HepG2 (cell line): ENCODE data around the gene ARTN. TPM values are rescaled to one million over a fixed set of nuclear protein-coding genes. Genes with fewer than 3 reads are reported as not detected.
A peak's percentile ranks its signal among the peaks of the same experiment; 100 is the strongest.

Experiments
- ATAC-seq: fragments of 200-7000 bp; cut with Tn5 transposase; 3 replicates; pipeline ENCODE4 v1.9.1; 2020; ENCODE audit warnings: mild to moderate bottlenecking, moderate library complexity
- Bru-seq: library from RNA; stranded (reverse); fragments of 400-500 nt; gene quantifications from one replicate; lab custom pipeline; 2021; lab: Mats Ljungman, UMichigan
- BruChase-seq, 2 experiments: library from RNA; stranded (reverse); fragments of 400-500 nt; gene quantifications; one replicate each; lab custom pipeline; 2021; lab: Mats Ljungman, UMichigan
- BruUV-seq: library from RNA; stranded (reverse); fragments of 400-500 nt; replicated peaks from 2 replicates; lab custom pipeline; 2021; lab: Mats Ljungman, UMichigan
- CTCF ChIA-PET: fragments of 300-600 bp; formaldehyde crosslinking; extraction: SDS; loops from one replicate; lab custom pipeline; 2021; ENCODE audit warnings: low total read pairs, inconsistent platforms, low intra/inter-chr PET ratio; lab: Yijun Ruan, JAX
- POLR2A ChIA-PET: fragments of 350-600 bp; sonication (Branson Sonifier 250); formaldehyde crosslinking; loops from one replicate; lab custom pipeline; 2020; ENCODE audit warnings: antibody characterized with exemption, inconsistent platforms; lab: Yijun Ruan, JAX
- DNase-seq: peaks from one replicate; pipeline ENCODE4 v3.0.0-alpha.2; 2015; ENCODE audit warnings: low spot score
- FAIRE-seq: peaks from 3 replicates; lab custom pipeline; 2011; peaks lifted over from hg19 to GRCh38; lab: Jason Lieb, UNC
- H2AFZ ChIP-seq: one replicate; pipeline ENCODE4 v1.6.1; 2011; ENCODE audit warnings: low read length, inconsistent platforms
- H3K27ac ChIP-seq: fragments of 300-600 bp; 3 replicates; pipeline ENCODE4 v1.8.0; 2011; ENCODE audit warnings: mixed run types, mild to moderate bottlenecking, mixed read lengths, low read length, inconsistent platforms; ENCODE audit not compliant: insufficient read depth; ENCODE audit errors: extremely low read length
- H3K27me3 ChIP-seq, 2 experiments: fragments of 200-600 bp in 1 of 2; 2 replicates in 1 of 2; 3 replicates in 1 of 2; pipeline versions ENCODE4 v1.6.0 to v1.8.0; 2011; ENCODE audit warnings: low read length in 2 of 2, mild to moderate bottlenecking in 2 of 2, moderate library complexity in 2 of 2, inconsistent platforms in 1 of 2; ENCODE audit not compliant: insufficient read depth in 2 of 2, control insufficient read depth in 1 of 2
- H3K36me3 ChIP-seq, 2 experiments: fragments of 200-600 bp in 1 of 2; replicated peaks in 1 of 2; 2 replicates in 1 of 2; 3 replicates in 1 of 2; pipeline versions ENCODE4 v1.5.1 to v1.8.0; 2011; ENCODE audit warnings: low read length in 2 of 2, inconsistent platforms in 1 of 2; ENCODE audit not compliant: insufficient read depth in 2 of 2, control insufficient read depth in 1 of 2
- H3K4me1 ChIP-seq: 2 replicates; pipeline ENCODE4 v1.5.1; 2012; ENCODE audit warnings: low read length, inconsistent platforms; ENCODE audit not compliant: insufficient read depth
- H3K4me2 ChIP-seq: 2 replicates; pipeline ENCODE4 v1.6.0; 2011; ENCODE audit warnings: low read depth, low read length, inconsistent platforms
- H3K4me3 ChIP-seq, 3 experiments: fragments of 200-600 bp in 1 of 3; sonication (generic), shearing (Covaris generic) in 1 of 3; replicated peaks in 1 of 3; 2 replicates each; pipeline ENCODE4 v1.5.1; 2011 to 2016; ENCODE audit warnings: low read length in 3 of 3, inconsistent platforms in 2 of 3, low read depth in 2 of 3, mild to moderate bottlenecking in 2 of 3, control low read depth in 1 of 3, mixed read lengths in 1 of 3; ENCODE audit not compliant: insufficient read depth in 1 of 3
- H3K79me2 ChIP-seq: one replicate; pipeline ENCODE4 v1.6.1; 2011; ENCODE audit warnings: low read length, inconsistent platforms; ENCODE audit not compliant: insufficient read depth
- H3K9ac ChIP-seq: 2 replicates; pipeline ENCODE4 v1.6.0; 2011; ENCODE audit warnings: mild to moderate bottlenecking, low read depth, low read length, inconsistent platforms; ENCODE audit not compliant: insufficient read depth
- H3K9me3 ChIP-seq: 2 replicates; pipeline ENCODE4 v1.5.1; 2012; ENCODE audit warnings: mild to moderate bottlenecking, low read length
- H4K20me1 ChIP-seq: 2 replicates; pipeline ENCODE4 v1.6.0; 2011; ENCODE audit warnings: inconsistent platforms, mild to moderate bottlenecking, low read length, moderate library complexity; ENCODE audit not compliant: insufficient read depth
- CBX1 ChIP-seq: IDR thresholded peaks from one replicate; pipeline ENCODE4 v1.6.1; 2016; ENCODE audit warnings: antibody characterized with exemption, low read depth
- THYN1 ChIP-seq: sonication (generic); formaldehyde crosslinking; IDR thresholded peaks from 2 replicates; pipeline ENCODE4 v1.8.1; 2023; ENCODE audit warnings: low read depth, mild to moderate bottlenecking, moderate library complexity, missing genetic modification reagents, borderline replicate concordance
- U2AF2 ChIP-seq: fragments of 200-400 bp; formaldehyde crosslinking; IDR thresholded peaks from 2 replicates; pipeline ENCODE4 v1.6.1; 2017; ENCODE audit warnings: low read depth, mild to moderate bottlenecking, low read length
- ZFY ChIP-seq: sonication (generic); formaldehyde crosslinking; IDR thresholded peaks from 2 replicates; pipeline ENCODE4 v1.4.0; 2020; ENCODE audit warnings: missing genetic modification reagents
- ZNF225 ChIP-seq: sonication (generic); formaldehyde crosslinking; IDR thresholded peaks from 2 replicates; pipeline ENCODE4 v1.4.0; 2020; ENCODE audit warnings: mild to moderate bottlenecking, missing genetic modification reagents
- ZNF274 ChIP-seq: sonication (generic); formaldehyde crosslinking; IDR thresholded peaks from 2 replicates; pipeline ENCODE4 v1.5.1; 2020; ENCODE audit warnings: mild to moderate bottlenecking, missing genetic modification reagents
- ZNF441 ChIP-seq: sonication (generic); formaldehyde crosslinking; IDR thresholded peaks from 2 replicates; pipeline ENCODE4 v1.7.0; 2021; ENCODE audit warnings: missing genetic modification reagents, borderline replicate concordance
- ZNF446 ChIP-seq: sonication (generic); formaldehyde crosslinking; IDR thresholded peaks from 2 replicates; pipeline ENCODE4 v1.5.0; 2020; ENCODE audit warnings: mild to moderate bottlenecking, missing genetic modification reagents
- ZNF589 ChIP-seq: sonication (generic); formaldehyde crosslinking; conservative IDR thresholded peaks from 2 replicates; pipeline ENCODE4 v1.8.0; 2022; ENCODE audit warnings: mild to moderate bottlenecking, moderate library complexity, missing genetic modification reagents
- ZNF891 ChIP-seq: sonication (generic); formaldehyde crosslinking; IDR thresholded peaks from 2 replicates; pipeline ENCODE4 v1.5.0; 2020; ENCODE audit warnings: mild to moderate bottlenecking, missing genetic modification reagents
- WGBS: methylation state at CpG from one replicate; pipeline ENCODE4 v1.1.6; 2017; ENCODE audit warnings: low lambda C conversion rate; 5-methylcytosine and 5-hydroxymethylcytosine counted together
- in situ Hi-C: cut with HindIII; loops from 2 replicates; pipeline ENCODE4 v1.10.0; 2017; ENCODE audit warnings: low pct_unique_long_range_greater_than_20kb; ENCODE audit not compliant: extremely low pct_ligation_motif_present
- intact Hi-C: fragments of 100-400 bp; cut with micrococcal nuclease; formaldehyde crosslinking; loops from one replicate; pipeline ENCODE4 v1.10.0; 2022; ENCODE audit not compliant: unreplicated experiment
- long read RNA-seq, 2 experiments: library from RNA in 1 of 2; library from polyadenylated mRNA in 1 of 2; stranded (forward) in 1 of 2; unstranded in 1 of 2; transcript quantifications; one replicate each; pipeline ENCODE4 v2.0.0, GENCODE V29; 2019 to 2022
- polyA minus RNA-seq, 3 experiments: library from RNA; depleted of rRNA, polyadenylated mRNA; stranded (reverse); fragments of >200 nt; gene quantifications; 2 replicates each; pipeline ENCODE4 v1.2.3, GENCODE V29; 2011; ENCODE audit warnings: low replicate concordance in 1 of 3
- polyA plus RNA-seq, 8 experiments: library from polyadenylated mRNA; depleted of rRNA in 3 of 8; stranded (reverse) in 7 of 8; unstranded in 1 of 8; fragments of >200 nt; fragmentation: Illumina TruSeq in 4 of 8; extraction: Trizol in 4 of 8; gene quantifications; 2 replicates each; pipeline versions ENCODE4 v1.2.1 to v1.2.3, GENCODE V29; 2011 to 2016; ENCODE audit warnings: low read depth in 4 of 8, missing spikeins in 1 of 8, mixed read lengths in 1 of 8; ENCODE audit not compliant: insufficient read depth in 1 of 8
- total RNA-seq, 5 experiments: library from RNA; depleted of rRNA; stranded (reverse); fragments of >200 nt; fragmentation: Illumina TruSeq; extraction: Trizol; gene quantifications; 2 replicates each; pipeline ENCODE4 v1.2.3, GENCODE V29; 2016; ENCODE audit warnings: low read depth in 1 of 5
- TF ChIP-seq, protein P1 (sequence below): sonication (generic); formaldehyde crosslinking; IDR thresholded peaks from 2 replicates; pipeline ENCODE4 v1.5.0; 2020; ENCODE audit warnings: missing genetic modification reagents, mild to moderate bottlenecking, borderline replicate concordance
- TF ChIP-seq, protein P2 (sequence below): sonication (generic); formaldehyde crosslinking; IDR thresholded peaks from 2 replicates; pipeline ENCODE4 v1.4.0; 2020; ENCODE audit warnings: missing genetic modification reagents, borderline replicate concordance
- TF ChIP-seq, protein P3 (sequence below): sonication (generic); formaldehyde crosslinking; IDR thresholded peaks from 2 replicates; pipeline ENCODE4 v1.9.0; 2021; ENCODE audit warnings: missing genetic modification reagents, mild to moderate bottlenecking, borderline replicate concordance
- TF ChIP-seq, protein P4 (sequence below): sonication (generic); formaldehyde crosslinking; IDR thresholded peaks from 2 replicates; pipeline ENCODE4 v1.4.0; 2020; ENCODE audit warnings: missing genetic modification reagents

The ARTN gene, protein sequence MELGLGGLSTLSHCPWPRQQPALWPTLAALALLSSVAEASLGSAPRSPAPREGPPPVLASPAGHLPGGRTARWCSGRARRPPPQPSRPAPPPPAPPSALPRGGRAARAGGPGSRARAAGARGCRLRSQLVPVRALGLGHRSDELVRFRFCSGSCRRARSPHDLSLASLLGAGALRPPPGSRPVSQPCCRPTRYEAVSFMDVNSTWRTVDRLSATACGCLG
- total RNA-seq (2016; rRNA removed; fragmentation: Illumina TruSeq; extraction: Trizol) (0.62 TPM in 1 of 2 replicates, not detected in the other), polyA plus RNA-seq (2011; rRNA removed) (0.11 and 0.21 TPM in 2 replicates), polyA minus RNA-seq (2011; rRNA and poly(A)+ RNA removed; ENCODE audit: low replicate concordance) (0.44 and 1.7 TPM in 2 replicates), Bru-seq, nascent RNA (percentile 26 among the genes with signal in this experiment), BruChase-seq, experiment 1, labeled RNA remaining after a 6-hour chase (percentile 41 among the genes with signal in this experiment), BruChase-seq, experiment 2, labeled RNA remaining after a 2-hour chase (percentile 38 among the genes with signal in this experiment)
- 0.40 and 0.62 TPM in 2 replicates for total RNA-seq (2016; cell fraction: cytosol; rRNA removed; fragmentation: Illumina TruSeq; extraction: Trizol; ENCODE audit: low read depth)
- total RNA-seq (2016; cell fraction: insoluble cytoplasmic fraction; rRNA removed; fragmentation: Illumina TruSeq; extraction: Trizol), result 0.24 and 0.61 TPM in 2 replicates
- 0.28 and 0.55 TPM in 2 replicates for total RNA-seq (2016; cell fraction: membrane; rRNA removed; fragmentation: Illumina TruSeq; extraction: Trizol)
- 0.62 and 0.81 TPM in 2 replicates for total RNA-seq (2016; cell fraction: nucleus; rRNA removed; fragmentation: Illumina TruSeq; extraction: Trizol)
- polyA plus RNA-seq (2011; cell fraction: cytosol; rRNA removed), result 0.05 and 0.07 TPM in 2 replicates
- 1.3 and 1.4 TPM in 2 replicates for polyA plus RNA-seq (2011; cell fraction: nucleus; rRNA removed)
- 0.12 and 0.28 TPM in 2 replicates for polyA plus RNA-seq (2012)
- polyA plus RNA-seq (2016; cell fraction: cytosol; fragmentation: Illumina TruSeq; extraction: Trizol; ENCODE audit: low read depth), result 0.10 TPM in 2 replicates
- polyA plus RNA-seq (2016; cell fraction: insoluble cytoplasmic fraction; fragmentation: Illumina TruSeq; extraction: Trizol; ENCODE audit: low read depth), result 0.43 TPM in 1 of 2 replicates, not detected in the other
- 0.29 and 0.33 TPM in 2 replicates for polyA plus RNA-seq (2016; cell fraction: membrane; fragmentation: Illumina TruSeq; extraction: Trizol; ENCODE audit: low read depth)
- 0.81 and 2.0 TPM in 2 replicates for polyA plus RNA-seq (2016; cell fraction: nucleus; fragmentation: Illumina TruSeq; extraction: Trizol; ENCODE audit: insufficient read depth, low read depth)
- polyA minus RNA-seq (2011; cell fraction: cytosol; rRNA and poly(A)+ RNA removed), result not detected in 2 replicates
- polyA minus RNA-seq (2011; cell fraction: nucleus; rRNA and poly(A)+ RNA removed), result 0.62 and 0.77 TPM in 2 replicates
- long read RNA-seq, experiment 1, partial matches to known transcripts, result 0 of 1 reads
- long read RNA-seq, experiment 1, other reads (novel, unspliced or antisense), result 1 of 1 reads
- long read RNA-seq, experiment 2, result 0 reads

DNA sequence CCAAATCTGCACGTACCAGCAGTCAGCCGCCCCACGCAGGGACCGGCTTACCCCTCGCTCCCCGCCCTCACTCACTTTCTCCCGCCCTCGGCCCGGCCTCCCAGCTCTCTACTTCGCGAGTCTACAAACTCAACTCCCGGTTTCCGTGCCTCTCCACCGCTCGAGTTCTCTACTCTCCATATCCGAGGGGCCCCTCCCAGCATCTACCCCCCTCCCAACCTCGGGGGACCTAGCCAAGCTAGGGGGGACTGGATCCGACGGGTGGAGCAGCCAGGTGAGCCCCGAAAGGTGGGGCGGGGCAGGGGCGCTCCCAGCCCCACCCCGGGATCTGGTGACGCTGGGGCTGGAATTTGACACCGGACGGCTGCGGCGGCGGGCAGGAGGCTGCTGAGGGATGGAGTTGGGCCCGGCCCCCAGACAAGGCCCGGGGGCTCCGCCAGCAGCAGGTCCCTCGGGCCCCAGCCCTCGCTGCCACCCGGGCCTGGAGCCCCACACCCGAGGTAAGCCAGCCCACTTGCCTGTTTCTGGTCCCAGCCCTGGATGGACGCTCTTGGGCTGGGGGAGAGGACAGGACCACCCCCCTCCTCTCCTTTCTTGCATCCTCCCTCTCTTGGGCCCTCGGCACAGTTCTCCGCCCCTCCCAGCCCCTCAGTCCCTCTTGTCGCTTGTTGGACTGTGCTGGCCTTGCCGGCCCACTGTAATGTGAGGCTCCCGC is at the start of gene ARTN:
Gene ARTN (plus strand): TSS at position 416 of the 715 bp plus-strand sequence. CDS start 1,856 bp downstream, outside the sequence.
- WGBS, result 2% methylated on average over 21 of the region's 42 CpGs
- intact Hi-C loops, result loop anchor here (1.0 to 10.0 kb wide), 3 partner anchors 101 to 404 kb away; partner anchors contain the start of gene SLC6A9
- Histone ChIP-seq H2AFZ (no peak within 1 kb of the TSS), H3K9ac (no peak within 1 kb of the TSS), H3K4me3 (peak within 1 kb of the TSS; percentile 39 to 84 (median 61)), H3K79me2 (no peaks in the 10 kb centered on the region), H3K36me3 (no peaks in the 10 kb centered on the region; a peak in 1 of 5 replicates), H4K20me1 (0 out of 2 replicates have a peak, but pooled peaks cover 2% of the 10 kb centered on the region), H3K4me1 (peaks cover 39% of the 10 kb centered on the region), H3K9me3 (no peaks in the 10 kb centered on the region), H3K27me3 (no peaks in the 10 kb centered on the region), H3K4me2 (peak within 1 kb of the TSS; percentile 99), H3K27ac (no peak within 1 kb of the TSS)
- POLR2A ChIA-PET, result interaction anchor here (1.2 to 4.3 kb wide), 6 partner anchors 10 to 226 kb away, joined by 4 to 38 read pairs (median 6); partner anchors contain the start of genes IPO13, SLC6A9 and ST3GAL3
- CTCF ChIA-PET, result interaction anchor here (4.6 kb wide), 1 partner anchor 170 kb away, joined by 44 read pairs; no protein-coding TSS in a partner anchor
- ATAC-seq, result peak; percentile 24
- no TSS peak for BruUV-seq
- in situ Hi-C loops, result loop anchor here (5.0 kb wide), 2 partner anchors 176 to 406 kb away; no protein-coding TSS in a partner anchor
- FAIRE-seq, result no peak
- DNase-seq, result no peak
- TF ChIP-seq ZNF891 (CRISPR knock-in tag), result 0 out of 2 replicates have a peak, but pooled peaks have one; percentile 6
- TF ChIP-seq, protein P1, sequence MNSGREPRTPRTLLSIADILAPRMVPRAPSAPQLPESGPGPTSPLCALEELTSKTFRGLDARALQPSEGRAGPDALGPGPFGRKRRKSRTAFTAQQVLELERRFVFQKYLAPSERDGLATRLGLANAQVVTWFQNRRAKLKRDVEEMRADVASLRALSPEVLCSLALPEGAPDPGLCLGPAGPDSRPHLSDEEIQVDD, result no peak
- TF ChIP-seq, protein P2, sequence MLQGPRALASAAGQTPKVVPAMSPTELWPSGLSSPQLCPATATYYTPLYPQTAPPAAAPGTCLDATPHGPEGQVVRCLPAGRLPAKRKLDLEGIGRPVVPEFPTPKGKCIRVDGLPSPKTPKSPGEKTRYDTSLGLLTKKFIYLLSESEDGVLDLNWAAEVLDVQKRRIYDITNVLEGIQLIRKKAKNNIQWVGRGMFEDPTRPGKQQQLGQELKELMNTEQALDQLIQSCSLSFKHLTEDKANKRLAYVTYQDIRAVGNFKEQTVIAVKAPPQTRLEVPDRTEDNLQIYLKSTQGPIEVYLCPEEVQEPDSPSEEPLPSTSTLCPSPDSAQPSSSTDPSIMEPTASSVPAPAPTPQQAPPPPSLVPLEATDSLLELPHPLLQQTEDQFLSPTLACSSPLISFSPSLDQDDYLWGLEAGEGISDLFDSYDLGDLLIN (CRISPR knock-in tag), result no peak
- TF ChIP-seq ZNF274, result no peak
- no peak for TF ChIP-seq U2AF2
- TF ChIP-seq, protein P3, sequence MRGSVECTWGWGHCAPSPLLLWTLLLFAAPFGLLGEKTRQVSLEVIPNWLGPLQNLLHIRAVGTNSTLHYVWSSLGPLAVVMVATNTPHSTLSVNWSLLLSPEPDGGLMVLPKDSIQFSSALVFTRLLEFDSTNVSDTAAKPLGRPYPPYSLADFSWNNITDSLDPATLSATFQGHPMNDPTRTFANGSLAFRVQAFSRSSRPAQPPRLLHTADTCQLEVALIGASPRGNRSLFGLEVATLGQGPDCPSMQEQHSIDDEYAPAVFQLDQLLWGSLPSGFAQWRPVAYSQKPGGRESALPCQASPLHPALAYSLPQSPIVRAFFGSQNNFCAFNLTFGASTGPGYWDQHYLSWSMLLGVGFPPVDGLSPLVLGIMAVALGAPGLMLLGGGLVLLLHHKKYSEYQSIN (CRISPR knock-in tag), result no peak
- no peak for TF ChIP-seq ZNF441 (CRISPR knock-in tag)
- no peak for TF ChIP-seq ZNF589
- no peak for TF ChIP-seq CBX1
- TF ChIP-seq THYN1 (CRISPR knock-in tag), result no peak
- TF ChIP-seq, protein P4, sequence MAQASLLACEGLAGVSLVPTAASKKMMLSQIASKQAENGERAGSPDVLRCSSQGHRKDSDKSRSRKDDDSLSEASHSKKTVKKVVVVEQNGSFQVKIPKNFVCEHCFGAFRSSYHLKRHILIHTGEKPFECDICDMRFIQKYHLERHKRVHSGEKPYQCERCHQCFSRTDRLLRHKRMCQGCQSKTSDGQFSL (CRISPR knock-in tag), result no peak
- no peak for TF ChIP-seq ZNF446 (CRISPR knock-in tag)
- no peak for TF ChIP-seq ZNF225
- TF ChIP-seq ZFY (CRISPR knock-in tag), result 0 out of 2 replicates have a peak, but pooled peaks have one; percentile 17
